GM23248 (cell line): ENCODE measurements around the gene GLB1L2. TPM values are rescaled to one million over a fixed set of nuclear protein-coding genes. Genes with fewer than 3 reads are reported as not detected.

ENCODE experiments used
- DNase-seq: peaks from one replicate; pipeline ENCODE4 v3.0.0-alpha.2; 2015
- H2AFZ ChIP-seq: fragments of 200-600 bp; sonication (generic); 2 replicates; pipeline ENCODE4 v1.6.1; 2016; ENCODE audit warnings: antibody characterized with exemption
- H3F3A ChIP-seq: fragments of 200-600 bp; sonication (generic); 2 replicates; pipeline ENCODE4 v1.6.1; 2016; ENCODE audit warnings: mild to moderate bottlenecking, antibody characterized with exemption, mixed run types; ENCODE audit not compliant: insufficient read depth
- H3K27ac ChIP-seq: fragments of 200-600 bp; sonication (generic); 2 replicates; pipeline ENCODE4 v1.5.1; 2016; ENCODE audit warnings: mild to moderate bottlenecking
- H3K27me3 ChIP-seq: fragments of 200-600 bp; sonication (generic); replicated peaks from 2 replicates; pipeline ENCODE4 v1.6.1; 2016; ENCODE audit warnings: mild to moderate bottlenecking; ENCODE audit not compliant: insufficient read depth
- H3K36me3 ChIP-seq: fragments of 200-600 bp; sonication (generic); 2 replicates; pipeline ENCODE4 v1.6.1; 2016; ENCODE audit warnings: low read depth, mild to moderate bottlenecking
- H3K4me1 ChIP-seq: fragments of 200-600 bp; sonication (generic); 2 replicates; pipeline ENCODE4 v1.6.1; 2016; ENCODE audit warnings: mild to moderate bottlenecking; ENCODE audit not compliant: insufficient read depth
- H3K4me2 ChIP-seq: fragments of 200-600 bp; sonication (generic); one replicate; pipeline ENCODE4 v1.6.1; 2016; ENCODE audit warnings: mild to moderate bottlenecking; ENCODE audit not compliant: unreplicated experiment
- H3K4me3 ChIP-seq: fragments of 200-600 bp; sonication (generic); 2 replicates; pipeline ENCODE4 v1.5.1; 2016; ENCODE audit warnings: mild to moderate bottlenecking
- H3K79me2 ChIP-seq: fragments of 200-600 bp; sonication (generic); 2 replicates; pipeline ENCODE4 v1.6.1; 2016; ENCODE audit warnings: mild to moderate bottlenecking; ENCODE audit not compliant: insufficient read depth
- H3K9ac ChIP-seq: fragments of 200-600 bp; sonication (generic); 2 replicates; pipeline ENCODE4 v1.6.1; 2016; ENCODE audit warnings: mild to moderate bottlenecking
- H3K9me2 ChIP-seq: fragments of 200-600 bp; sonication (generic); 2 replicates; pipeline ENCODE4 v1.6.1; 2016; ENCODE audit warnings: mixed run types, mild to moderate bottlenecking, moderate library complexity; ENCODE audit not compliant: insufficient read depth
- H3K9me3 ChIP-seq: fragments of 200-600 bp; sonication (generic); one replicate; pipeline ENCODE4 v1.6.1; 2017; ENCODE audit warnings: low read depth
- H4K20me1 ChIP-seq: fragments of 200-600 bp; sonication (generic); 2 replicates; pipeline ENCODE4 v1.6.0; 2016; ENCODE audit not compliant: insufficient read depth
- EZH2 ChIP-seq: fragments of 200-600 bp; sonication (generic); IDR thresholded peaks from 2 replicates; pipeline ENCODE4 v1.6.1; 2018; ENCODE audit warnings: antibody characterized with exemption, mild to moderate bottlenecking; ENCODE audit not compliant: insufficient read depth, poor library complexity, severe bottlenecking
- EZH2phosphoT487 ChIP-seq: fragments of 200-600 bp; sonication (generic); IDR thresholded peaks from 2 replicates; pipeline ENCODE4 v1.6.1; 2018; ENCODE audit warnings: antibody characterized with exemption, moderate library complexity, mild to moderate bottlenecking, low read depth; ENCODE audit not compliant: insufficient read depth
- WGBS, 2 experiments: methylation state at CpG; one replicate each; pipeline ENCODE4 v1.1.6; 2015 to 2017; ENCODE audit warnings: low lambda C conversion rate in 2 of 2, low coverage in 1 of 2; ENCODE audit errors: missing lambda C conversion rate in 2 of 2; 5-methylcytosine and 5-hydroxymethylcytosine counted together
- in situ Hi-C: fragments of 300-500 bp; cut with MboI; formaldehyde crosslinking; loops from 2 replicates; pipeline ENCODE4 v1.15.0; 2020
- polyA plus RNA-seq: library from polyadenylated mRNA; unstranded; fragments of >200 nt; fragmentation: Nextera tagmentation; extraction: Ambion mirVana; gene quantifications from 2 replicates; pipeline ENCODE4 v1.2.1, GENCODE V29; 2016
- total RNA-seq: library from RNA; depleted of rRNA; stranded (reverse); fragments of >200 nt; shearing (Covaris generic); gene quantifications from 2 replicates; pipeline ENCODE4 v1.2.3, GENCODE V29; 2014

The GLB1L2 gene
- total and polyA plus RNA-seq, 2 experiments from 2014 or later: 0.11 TPM; not detected in 1

DNA sequence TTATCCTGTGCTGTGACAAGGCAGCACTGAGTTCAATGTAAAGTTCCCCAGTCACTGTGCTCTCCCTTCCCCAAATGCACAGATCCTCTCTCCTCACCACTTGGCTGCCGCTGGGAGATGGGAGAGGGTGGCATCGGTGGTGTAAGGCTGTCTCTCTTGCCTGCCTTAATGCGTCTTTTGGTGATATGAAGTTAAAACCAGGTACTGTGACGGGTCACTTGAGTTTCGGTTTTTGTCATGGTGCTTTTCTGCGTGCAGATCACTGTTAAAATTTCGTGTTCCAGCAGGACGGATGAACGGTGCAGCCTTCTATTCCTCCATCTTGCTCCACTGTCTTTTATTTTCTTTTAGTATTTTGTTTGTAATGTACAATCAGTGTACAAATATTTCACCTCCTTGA is 18.6 kb downstream of the GLB1L2 start:
- Histone ChIP-seq H3K9me3 (no peaks in the 10 kb centered on the region), H3K27ac (no peak overlapping the region), H3K4me1 (no peaks in the 10 kb centered on the region), H2AFZ (no peak overlapping the region), H3K9ac (no peak overlapping the region), H3K79me2 (no peaks in the 10 kb centered on the region), H4K20me1 (no peaks in the 10 kb centered on the region), H3K4me2 (no peak overlapping the region), H3F3A (no peaks in the 10 kb centered on the region), H3K4me3 (no peak overlapping the region), H3K27me3 (no peaks in the 10 kb centered on the region), H3K9me2 (no peaks in the 10 kb centered on the region), H3K36me3 (no peaks in the 10 kb centered on the region)
- in situ Hi-C loops: no loop called here
- no peak for DNase-seq
- WGBS, 2 experiments: 42 to 44% methylated on average over 9 of the region's 9 CpGs
- TF ChIP-seq EZH2: no peak
- TF ChIP-seq EZH2phosphoT487: no peak

- Histone ChIP-seq H3K9me2 (no peaks in the 10 kb centered on the region), H4K20me1 (no peaks in the 10 kb centered on the region), H3K4me2 (no peak overlapping the region), H3K27ac (no peak overlapping the region), H3K36me3 (no peaks in the 10 kb centered on the region), H3K4me3 (no peak overlapping the region), H3K79me2 (no peaks in the 10 kb centered on the region), H3K9ac (no peak overlapping the region), H3K4me1 (no peaks in the 10 kb centered on the region), H3K27me3 (no peaks in the 10 kb centered on the region), H2AFZ (no peak overlapping the region), H3K9me3 (no peaks in the 10 kb centered on the region), H3F3A (no peaks in the 10 kb centered on the region)
- WGBS, 2 experiments: 34 to 39% methylated on average over 2 of the region's 2 CpGs
- in situ Hi-C loops: no loop called here
- TF ChIP-seq EZH2 (no peak), EZH2phosphoT487 (no peak)
- DNase-seq: no peak
Measured at GRCh38 chr11:134352111-134352510, 20.3 kb downstream of the GLB1L2 start.

DNA sequence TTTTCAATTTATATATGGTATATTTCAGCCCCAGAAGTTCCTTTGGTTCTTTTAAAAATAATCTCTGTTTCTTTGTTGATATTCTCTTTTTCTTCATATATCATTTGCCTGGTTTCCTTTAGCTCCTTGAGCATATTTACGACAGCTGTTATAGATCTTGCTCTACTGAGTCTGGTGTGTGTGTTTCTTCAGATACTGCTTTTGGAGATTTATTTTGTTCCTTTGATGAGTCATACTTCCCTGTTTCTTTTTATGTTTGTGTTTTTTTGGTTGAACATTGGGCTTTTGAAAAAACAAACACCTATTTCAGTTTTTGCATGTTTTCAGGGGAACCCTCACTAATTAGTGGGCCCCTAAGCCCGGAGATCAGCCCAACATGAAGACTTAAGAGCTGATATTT is 23.3 kb downstream of the GLB1L2 start:
- no peaks in the 10 kb centered on the region for H3F3A ChIP-seq
- no peaks in the 10 kb centered on the region for H3K36me3 ChIP-seq
- no peaks in the 10 kb centered on the region for H3K4me1 ChIP-seq
- no peaks in the 10 kb centered on the region for H3K27me3 ChIP-seq
- no peak overlapping the region for H3K4me3 ChIP-seq
- no peak overlapping the region for H3K4me2 ChIP-seq
- H4K20me1 ChIP-seq: no peaks in the 10 kb centered on the region
- DNase-seq: no peak
- in situ Hi-C loops: no loop called here
- no peaks in the 10 kb centered on the region for H3K9me2 ChIP-seq
- no peaks in the 10 kb centered on the region for H3K9me3 ChIP-seq
- WGBS, 2 experiments: 9 to 24% methylated on average over 2 of the region's 2 CpGs
- H2AFZ ChIP-seq: no peak overlapping the region
- no peaks in the 10 kb centered on the region for H3K79me2 ChIP-seq
- TF ChIP-seq EZH2: no peak
- no peak for TF ChIP-seq EZH2phosphoT487
- no peak overlapping the region for H3K27ac ChIP-seq
- H3K9ac ChIP-seq: no peak overlapping the region

GRCh38 chr11:134355656-134356055 is 23.9 kb downstream of the GLB1L2 start:
- Histone ChIP-seq H3K9me3 (no peaks in the 10 kb centered on the region), H3F3A (no peaks in the 10 kb centered on the region), H3K9me2 (no peaks in the 10 kb centered on the region), H3K79me2 (no peaks in the 10 kb centered on the region), H2AFZ (no peak overlapping the region), H3K4me1 (no peaks in the 10 kb centered on the region), H3K27ac (no peak overlapping the region), H3K9ac (no peak overlapping the region), H4K20me1 (no peaks in the 10 kb centered on the region), H3K4me2 (no peak overlapping the region), H3K27me3 (no peaks in the 10 kb centered on the region), H3K36me3 (no peaks in the 10 kb centered on the region), H3K4me3 (no peak overlapping the region)
- DNase-seq: no peak
- TF ChIP-seq EZH2phosphoT487: no peak
- TF ChIP-seq EZH2: no peak
- in situ Hi-C loops: no loop called here
- WGBS, 2 experiments: 46 to 47% methylated on average over 5 of the region's 5 CpGs
